ENCODE results near the gene FBXO10. TPM values are rescaled to one million over a fixed set of nuclear protein-coding genes. Genes with fewer than 3 reads are reported as not detected.

Gene FBXO10
- total RNA-seq, 1 experiment from 2014 or later, result 14.0 TPM

DNA sequence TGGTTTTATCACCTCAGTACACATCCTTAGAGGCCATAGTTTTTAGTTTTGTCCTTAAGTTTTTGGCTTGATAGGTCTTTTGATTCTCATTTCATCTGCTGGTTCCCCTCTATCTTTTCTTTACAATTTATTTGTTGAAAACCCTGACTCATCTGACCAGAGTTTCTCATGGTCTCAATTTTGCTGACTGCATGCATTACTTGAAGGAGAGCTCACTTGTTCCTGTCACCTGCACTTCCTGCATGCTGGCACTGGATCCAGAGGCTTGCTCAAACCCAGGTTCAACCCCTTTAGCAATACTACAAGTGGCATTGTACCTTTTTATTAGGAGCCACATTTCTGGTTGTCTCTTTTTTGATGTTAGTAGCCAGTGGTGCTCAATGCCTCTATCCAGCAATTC lies 26.7 kb downstream of the FBXO10 start:
- TF ChIP-seq ZNF138 (CRISPR knock-in tag; conservative IDR thresholded peaks at IDR 0.05), result no peak
- TF ChIP-seq ZNF396 (CRISPR knock-in tag; IDR thresholded peaks at IDR 0.05; ENCODE audit: borderline replicate concordance), result no peak
- TF ChIP-seq RORB (CRISPR knock-in tag; IDR thresholded peaks at IDR 0.05), result no peak
- TF ChIP-seq, protein P1, sequence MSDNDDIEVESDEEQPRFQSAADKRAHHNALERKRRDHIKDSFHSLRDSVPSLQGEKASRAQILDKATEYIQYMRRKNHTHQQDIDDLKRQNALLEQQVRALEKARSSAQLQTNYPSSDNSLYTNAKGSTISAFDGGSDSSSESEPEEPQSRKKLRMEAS (CRISPR knock-in tag; IDR thresholded peaks at IDR 0.05), result no peak
- no peak for TF ChIP-seq TP53 (CRISPR knock-in tag; IDR thresholded peaks at IDR 0.05)
- no peak for TF ChIP-seq MXD4 (CRISPR knock-in tag; IDR thresholded peaks at IDR 0.05; ENCODE audit: borderline replicate concordance)
- no peak for TF ChIP-seq SMAD4 (CRISPR knock-in tag; IDR thresholded peaks at IDR 0.05)
- TF ChIP-seq, protein P2, sequence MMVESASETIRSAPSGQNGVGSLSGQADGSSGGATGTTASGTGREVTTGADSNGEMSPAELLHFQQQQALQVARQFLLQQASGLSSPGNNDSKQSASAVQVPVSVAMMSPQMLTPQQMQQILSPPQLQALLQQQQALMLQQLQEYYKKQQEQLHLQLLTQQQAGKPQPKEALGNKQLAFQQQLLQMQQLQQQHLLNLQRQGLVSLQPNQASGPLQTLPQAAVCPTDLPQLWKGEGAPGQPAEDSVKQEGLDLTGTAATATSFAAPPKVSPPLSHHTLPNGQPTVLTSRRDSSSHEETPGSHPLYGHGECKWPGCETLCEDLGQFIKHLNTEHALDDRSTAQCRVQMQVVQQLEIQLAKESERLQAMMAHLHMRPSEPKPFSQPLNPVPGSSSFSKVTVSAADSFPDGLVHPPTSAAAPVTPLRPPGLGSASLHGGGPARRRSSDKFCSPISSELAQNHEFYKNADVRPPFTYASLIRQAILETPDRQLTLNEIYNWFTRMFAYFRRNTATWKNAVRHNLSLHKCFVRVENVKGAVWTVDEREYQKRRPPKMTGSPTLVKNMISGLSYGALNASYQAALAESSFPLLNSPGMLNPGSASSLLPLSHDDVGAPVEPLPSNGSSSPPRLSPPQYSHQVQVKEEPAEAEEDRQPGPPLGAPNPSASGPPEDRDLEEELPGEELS (CRISPR knock-in tag; IDR thresholded peaks at IDR 0.05), result no peak
- TF ChIP-seq, protein P3, sequence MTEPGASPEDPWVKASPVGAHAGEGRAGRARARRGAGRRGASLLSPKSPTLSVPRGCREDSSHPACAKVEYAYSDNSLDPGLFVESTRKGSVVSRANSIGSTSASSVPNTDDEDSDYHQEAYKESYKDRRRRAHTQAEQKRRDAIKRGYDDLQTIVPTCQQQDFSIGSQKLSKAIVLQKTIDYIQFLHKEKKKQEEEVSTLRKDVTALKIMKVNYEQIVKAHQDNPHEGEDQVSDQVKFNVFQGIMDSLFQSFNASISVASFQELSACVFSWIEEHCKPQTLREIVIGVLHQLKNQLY (CRISPR knock-in tag; IDR thresholded peaks at IDR 0.05), result no peak
- TF ChIP-seq ZNF671 (CRISPR knock-in tag; IDR thresholded peaks at IDR 0.05), result no peak
- TF ChIP-seq, protein P4, sequence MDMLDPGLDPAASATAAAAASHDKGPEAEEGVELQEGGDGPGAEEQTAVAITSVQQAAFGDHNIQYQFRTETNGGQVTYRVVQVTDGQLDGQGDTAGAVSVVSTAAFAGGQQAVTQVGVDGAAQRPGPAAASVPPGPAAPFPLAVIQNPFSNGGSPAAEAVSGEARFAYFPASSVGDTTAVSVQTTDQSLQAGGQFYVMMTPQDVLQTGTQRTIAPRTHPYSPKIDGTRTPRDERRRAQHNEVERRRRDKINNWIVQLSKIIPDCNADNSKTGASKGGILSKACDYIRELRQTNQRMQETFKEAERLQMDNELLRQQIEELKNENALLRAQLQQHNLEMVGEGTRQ (CRISPR knock-in tag; IDR thresholded peaks at IDR 0.05), result no peak
- TF ChIP-seq, protein P5, sequence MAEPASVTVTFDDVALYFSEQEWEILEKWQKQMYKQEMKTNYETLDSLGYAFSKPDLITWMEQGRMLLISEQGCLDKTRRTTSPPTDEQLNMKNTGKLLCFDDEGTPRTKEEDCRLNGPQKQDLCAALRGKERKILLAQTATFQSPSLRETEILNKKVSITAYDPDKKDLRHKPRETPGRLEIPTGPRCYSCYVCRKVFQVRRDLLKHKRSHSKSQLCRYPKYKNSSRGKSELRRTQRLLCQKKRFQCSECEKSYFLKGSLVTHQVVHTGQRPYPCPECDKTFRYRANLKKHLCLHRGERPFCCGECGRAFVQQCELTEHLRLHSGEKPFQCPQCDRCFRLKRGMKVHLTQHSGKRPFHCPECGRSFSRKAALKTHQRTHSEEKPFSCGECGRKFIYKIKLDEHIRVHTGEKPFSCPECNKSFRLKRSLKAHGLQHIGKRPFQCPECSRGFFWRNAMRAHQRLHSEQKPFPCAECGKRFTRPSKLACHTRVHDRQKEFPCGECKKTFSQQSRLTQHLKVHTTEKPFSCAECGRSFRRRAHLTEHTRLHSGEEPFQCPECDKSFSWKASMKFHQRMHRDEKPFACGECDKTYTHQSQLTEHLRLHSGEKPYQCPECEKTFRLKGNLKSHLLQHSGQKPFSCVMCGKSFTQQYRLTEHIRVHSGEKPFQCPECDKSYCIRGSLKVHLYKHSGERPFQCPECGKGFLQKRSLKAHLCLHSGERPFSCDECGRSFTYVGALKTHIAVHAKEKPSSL (CRISPR knock-in tag; conservative IDR thresholded peaks at IDR 0.05), result no peak
- no peak for TF ChIP-seq ATF1 (CRISPR knock-in tag; IDR thresholded peaks at IDR 0.05)
- TF ChIP-seq CREM (CRISPR knock-in tag; IDR thresholded peaks at IDR 0.05), result no peak
- no peak for TF ChIP-seq IRF2 (CRISPR knock-in tag; IDR thresholded peaks at IDR 0.05; ENCODE audit: borderline replicate concordance, low read depth)
- TF ChIP-seq TCF7 (CRISPR knock-in tag; IDR thresholded peaks at IDR 0.05; ENCODE audit: low read depth), result no peak
- TF ChIP-seq GTF2I (CRISPR knock-in tag; conservative IDR thresholded peaks at IDR 0.05), result no peak
- no peak for TF ChIP-seq OVOL2 (CRISPR knock-in tag; IDR thresholded peaks at IDR 0.05; ENCODE audit: borderline replicate concordance)
- TF ChIP-seq, protein P6, sequence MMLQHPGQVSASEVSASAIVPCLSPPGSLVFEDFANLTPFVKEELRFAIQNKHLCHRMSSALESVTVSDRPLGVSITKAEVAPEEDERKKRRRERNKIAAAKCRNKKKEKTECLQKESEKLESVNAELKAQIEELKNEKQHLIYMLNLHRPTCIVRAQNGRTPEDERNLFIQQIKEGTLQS (CRISPR knock-in tag; conservative IDR thresholded peaks at IDR 0.05), result no peak
- Mint-ChIP-seq H3K27me3 (ENCODE audit: low read depth) (no peaks in the 10 kb centered on the region), H3K4me1 (peaks cover 3% of the 10 kb centered on the region; the same call in 1 of the 2 replicates), H3K27ac (peak overlapping the region; percentile 9; the same call in 1 of the 2 replicates), H3K4me3 (no peak overlapping the region), H3K36me3 (no peaks in the 10 kb centered on the region), H3K9me3 (no peaks in the 10 kb centered on the region)
- POLR2A ChIA-PET, result no interaction called here
- ATAC-seq (no peak), DNase-seq (ENCODE audit: low spot score) (no peak)
- CTCF ChIA-PET, result interaction anchor here (1.3 kb wide), 1 partner anchor 38 kb away, joined by 7 read pairs; no protein-coding TSS in a partner anchor

DNA sequence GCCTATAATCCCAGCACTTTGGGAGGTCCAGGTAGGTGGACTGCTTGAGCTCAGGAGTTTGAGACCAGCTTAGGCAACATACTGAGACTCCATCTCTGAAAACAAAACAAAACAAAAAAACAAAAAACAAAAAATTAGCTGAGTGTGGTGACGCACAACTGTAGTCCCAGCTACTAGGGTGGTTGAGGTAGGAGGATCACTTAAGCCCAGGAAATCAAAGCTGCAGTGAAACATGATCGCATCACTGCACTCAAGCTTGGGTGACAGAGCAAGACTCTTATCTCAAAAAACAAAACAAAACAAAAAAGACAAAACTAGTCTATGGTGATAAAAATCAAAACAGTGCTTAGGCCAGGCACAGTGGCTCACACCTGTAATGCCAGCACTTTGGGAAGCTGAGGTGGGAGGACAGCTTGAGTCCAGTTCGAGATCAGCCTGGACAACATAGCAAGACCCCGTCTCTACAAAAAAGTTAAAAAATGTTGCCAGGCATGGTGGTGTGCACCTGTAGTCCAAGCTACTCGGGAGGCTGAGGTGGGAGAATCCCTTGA lies 28.8 kb downstream of the FBXO10 start:
- no peak for ATAC-seq

More for the DNA sequence above, 28.8 kb downstream of the FBXO10 start:
- ChIA-PET POLR2A (no interaction called here), CTCF (no interaction called here)
- Mint-ChIP-seq H3K4me3 (no peak overlapping the region), H3K27ac (no peak overlapping the region), H3K36me3 (no peaks in the 10 kb centered on the region), H3K4me1 (peaks cover 3% of the 10 kb centered on the region; the same call in 1 of the 2 replicates), H3K9me3 (no peaks in the 10 kb centered on the region), H3K27me3 (ENCODE audit: low read depth) (no peaks in the 10 kb centered on the region)
- DNase-seq (ENCODE audit: low spot score), result no peak
- TF ChIP-seq ESRRA (CRISPR knock-in tag; IDR thresholded peaks at IDR 0.05; ENCODE audit: borderline replicate concordance), result no peak
- peak; percentile 61; the same call in 1 of the 2 replicates for TF ChIP-seq ZNF121 (CRISPR knock-in tag; IDR thresholded peaks at IDR 0.05)

Measured in WTC11 (cell line).